Measurements from ENCODE around the gene RCAN2.

DNA sequence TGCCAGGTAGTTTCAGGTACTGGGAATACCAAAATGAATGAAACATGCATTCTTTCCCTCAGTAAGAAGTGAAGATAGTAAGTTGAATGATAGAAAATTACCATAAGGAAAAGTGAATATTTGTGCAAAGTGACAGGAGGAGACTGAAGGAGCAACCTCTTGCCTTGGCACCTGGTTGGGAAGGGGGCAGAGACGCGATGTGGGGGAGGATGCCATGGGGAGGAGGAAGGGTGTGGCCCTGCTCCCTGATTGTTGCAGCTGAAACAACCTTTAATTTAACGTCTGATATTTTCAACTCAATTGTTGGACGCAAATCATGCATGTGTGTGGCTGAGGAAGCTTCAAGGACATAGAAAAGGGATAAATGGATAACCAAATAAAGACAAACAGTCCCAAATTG is 248.3 kb downstream of the RCAN2 start:
- TF ChIP-seq, protein P1, sequence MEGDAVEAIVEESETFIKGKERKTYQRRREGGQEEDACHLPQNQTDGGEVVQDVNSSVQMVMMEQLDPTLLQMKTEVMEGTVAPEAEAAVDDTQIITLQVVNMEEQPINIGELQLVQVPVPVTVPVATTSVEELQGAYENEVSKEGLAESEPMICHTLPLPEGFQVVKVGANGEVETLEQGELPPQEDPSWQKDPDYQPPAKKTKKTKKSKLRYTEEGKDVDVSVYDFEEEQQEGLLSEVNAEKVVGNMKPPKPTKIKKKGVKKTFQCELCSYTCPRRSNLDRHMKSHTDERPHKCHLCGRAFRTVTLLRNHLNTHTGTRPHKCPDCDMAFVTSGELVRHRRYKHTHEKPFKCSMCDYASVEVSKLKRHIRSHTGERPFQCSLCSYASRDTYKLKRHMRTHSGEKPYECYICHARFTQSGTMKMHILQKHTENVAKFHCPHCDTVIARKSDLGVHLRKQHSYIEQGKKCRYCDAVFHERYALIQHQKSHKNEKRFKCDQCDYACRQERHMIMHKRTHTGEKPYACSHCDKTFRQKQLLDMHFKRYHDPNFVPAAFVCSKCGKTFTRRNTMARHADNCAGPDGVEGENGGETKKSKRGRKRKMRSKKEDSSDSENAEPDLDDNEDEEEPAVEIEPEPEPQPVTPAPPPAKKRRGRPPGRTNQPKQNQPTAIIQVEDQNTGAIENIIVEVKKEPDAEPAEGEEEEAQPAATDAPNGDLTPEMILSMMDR (conservative IDR thresholded peaks at IDR 0.05 in 1 of 2, IDR thresholded peaks at IDR 0.05 in 1 of 2; ENCODE audit: extremely low read depth in 1 of 2, insufficient read depth in 1 of 2, low read depth in 1 of 2, low read length in 2 of 2), result no peak
- TF ChIP-seq EZH2 (IDR thresholded peaks at IDR 0.05; ENCODE audit: borderline replicate concordance, low read length), result no peak

Data from mammary epithelial cell (primary cell).